HepG2 (cell line): ENCODE data around the gene UNC5CL. TPM values are rescaled to one million over a fixed set of nuclear protein-coding genes. Genes with fewer than 3 reads are reported as not detected.

Experiments used
- ATAC-seq: fragments of 200-7000 bp; cut with Tn5 transposase; 3 replicates; pipeline ENCODE4 v1.9.1; 2020; ENCODE audit warnings: mild to moderate bottlenecking, moderate library complexity
- BruUV-seq: library from RNA; stranded (reverse); fragments of 400-500 nt; replicated peaks from 2 replicates; lab custom pipeline; 2021; lab: Mats Ljungman, UMichigan
- CTCF ChIA-PET: fragments of 300-600 bp; formaldehyde crosslinking; extraction: SDS; loops from one replicate; lab custom pipeline; 2021; ENCODE audit warnings: low total read pairs, inconsistent platforms, low intra/inter-chr PET ratio; lab: Yijun Ruan, JAX
- POLR2A ChIA-PET: fragments of 350-600 bp; sonication (Branson Sonifier 250); formaldehyde crosslinking; loops from one replicate; lab custom pipeline; 2020; ENCODE audit warnings: antibody characterized with exemption, inconsistent platforms; lab: Yijun Ruan, JAX
- DNase-seq: peaks from one replicate; pipeline ENCODE4 v3.0.0-alpha.2; 2015; ENCODE audit warnings: low spot score
- FAIRE-seq: peaks from 3 replicates; lab custom pipeline; 2011; peaks lifted over from hg19 to GRCh38; lab: Jason Lieb, UNC
- H2AFZ ChIP-seq: one replicate; pipeline ENCODE4 v1.6.1; 2011; ENCODE audit warnings: low read length, inconsistent platforms
- H3K27ac ChIP-seq: fragments of 300-600 bp; 3 replicates; pipeline ENCODE4 v1.8.0; 2011; ENCODE audit warnings: mixed run types, mild to moderate bottlenecking, mixed read lengths, low read length, inconsistent platforms; ENCODE audit not compliant: insufficient read depth; ENCODE audit errors: extremely low read length
- H3K27me3 ChIP-seq, 2 experiments: fragments of 200-600 bp in 1 of 2; 2 replicates in 1 of 2; 3 replicates in 1 of 2; pipeline versions ENCODE4 v1.6.0 to v1.8.0; 2011; ENCODE audit warnings: low read length in 2 of 2, mild to moderate bottlenecking in 2 of 2, moderate library complexity in 2 of 2, inconsistent platforms in 1 of 2; ENCODE audit not compliant: insufficient read depth in 2 of 2, control insufficient read depth in 1 of 2
- H3K36me3 ChIP-seq, 2 experiments: fragments of 200-600 bp in 1 of 2; replicated peaks in 1 of 2; 2 replicates in 1 of 2; 3 replicates in 1 of 2; pipeline versions ENCODE4 v1.5.1 to v1.8.0; 2011; ENCODE audit warnings: low read length in 2 of 2, inconsistent platforms in 1 of 2; ENCODE audit not compliant: insufficient read depth in 2 of 2, control insufficient read depth in 1 of 2
- H3K4me1 ChIP-seq: 2 replicates; pipeline ENCODE4 v1.5.1; 2012; ENCODE audit warnings: low read length, inconsistent platforms; ENCODE audit not compliant: insufficient read depth
- H3K4me2 ChIP-seq: 2 replicates; pipeline ENCODE4 v1.6.0; 2011; ENCODE audit warnings: low read depth, low read length, inconsistent platforms
- H3K4me3 ChIP-seq, 3 experiments: fragments of 200-600 bp in 1 of 3; sonication (generic), shearing (Covaris generic) in 1 of 3; replicated peaks in 1 of 3; 2 replicates each; pipeline ENCODE4 v1.5.1; 2011 to 2016; ENCODE audit warnings: low read length in 3 of 3, inconsistent platforms in 2 of 3, low read depth in 2 of 3, mild to moderate bottlenecking in 2 of 3, control low read depth in 1 of 3, mixed read lengths in 1 of 3; ENCODE audit not compliant: insufficient read depth in 1 of 3
- H3K79me2 ChIP-seq: one replicate; pipeline ENCODE4 v1.6.1; 2011; ENCODE audit warnings: low read length, inconsistent platforms; ENCODE audit not compliant: insufficient read depth
- H3K9ac ChIP-seq: 2 replicates; pipeline ENCODE4 v1.6.0; 2011; ENCODE audit warnings: mild to moderate bottlenecking, low read depth, low read length, inconsistent platforms; ENCODE audit not compliant: insufficient read depth
- H3K9me3 ChIP-seq: 2 replicates; pipeline ENCODE4 v1.5.1; 2012; ENCODE audit warnings: mild to moderate bottlenecking, low read length
- H4K20me1 ChIP-seq: 2 replicates; pipeline ENCODE4 v1.6.0; 2011; ENCODE audit warnings: inconsistent platforms, mild to moderate bottlenecking, low read length, moderate library complexity; ENCODE audit not compliant: insufficient read depth
- ZNF318 ChIP-seq: sonication (generic); formaldehyde crosslinking; IDR thresholded peaks from 2 replicates; pipeline ENCODE4 v1.4.0; 2020; ENCODE audit warnings: mild to moderate bottlenecking, missing genetic modification reagents
- in situ Hi-C: cut with HindIII; loops from 2 replicates; pipeline ENCODE4 v1.10.0; 2017; ENCODE audit warnings: low pct_unique_long_range_greater_than_20kb; ENCODE audit not compliant: extremely low pct_ligation_motif_present
- intact Hi-C: fragments of 100-400 bp; cut with micrococcal nuclease; formaldehyde crosslinking; loops from one replicate; pipeline ENCODE4 v1.10.0; 2022; ENCODE audit not compliant: unreplicated experiment
- polyA plus RNA-seq, 8 experiments: library from polyadenylated mRNA; depleted of rRNA in 3 of 8; stranded (reverse) in 7 of 8; unstranded in 1 of 8; fragments of >200 nt; fragmentation: Illumina TruSeq in 4 of 8; extraction: Trizol in 4 of 8; gene quantifications; 2 replicates each; pipeline versions ENCODE4 v1.2.1 to v1.2.3, GENCODE V29; 2011 to 2016; ENCODE audit warnings: low read depth in 4 of 8, missing spikeins in 1 of 8, mixed read lengths in 1 of 8; ENCODE audit not compliant: insufficient read depth in 1 of 8
- total RNA-seq, 5 experiments: library from RNA; depleted of rRNA; stranded (reverse); fragments of >200 nt; fragmentation: Illumina TruSeq; extraction: Trizol; gene quantifications; 2 replicates each; pipeline ENCODE4 v1.2.3, GENCODE V29; 2016; ENCODE audit warnings: low read depth in 1 of 5

The UNC5CL gene
- total and polyA plus RNA-seq, 2 of the 13 experiments (the other 11 are each of a cell fraction or from before 2014, with no cell fraction given): 2.4 to 2.5 TPM

- in situ Hi-C loops: no loop called here
- no peak for TF ChIP-seq ZNF318
- H3K4me3 ChIP-seq: no peak overlapping the region
Measured at GRCh38 chr6:40983752-40984151, 55.3 kb downstream of the UNC5CL start.

More at GRCh38 chr6:40983752-40984151, 55.3 kb downstream of the UNC5CL start:
- ChIA-PET CTCF (no interaction called here), POLR2A (no interaction called here)
- Histone ChIP-seq H3K36me3 (no peaks in the 10 kb centered on the region), H3K4me1 (peaks cover 17% of the 10 kb centered on the region), H3K4me2 (no peak overlapping the region), H3K9ac (no peak overlapping the region), H3K79me2 (no peaks in the 10 kb centered on the region), H4K20me1 (no peaks in the 10 kb centered on the region), H3K9me3 (no peaks in the 10 kb centered on the region), H2AFZ (no peak overlapping the region), H3K27me3 (peaks cover 2 to 10% of the 10 kb centered on the region in 2 experiments), H3K27ac (no peak overlapping the region)
- FAIRE-seq (no peak), ATAC-seq (no peak), DNase-seq (no peak)
- intact Hi-C loops: no loop called here
- BruUV-seq: no TSS peak
